Measurements from ENCODE around the gene UBE2G2.

Gene UBE2G2

DNA sequence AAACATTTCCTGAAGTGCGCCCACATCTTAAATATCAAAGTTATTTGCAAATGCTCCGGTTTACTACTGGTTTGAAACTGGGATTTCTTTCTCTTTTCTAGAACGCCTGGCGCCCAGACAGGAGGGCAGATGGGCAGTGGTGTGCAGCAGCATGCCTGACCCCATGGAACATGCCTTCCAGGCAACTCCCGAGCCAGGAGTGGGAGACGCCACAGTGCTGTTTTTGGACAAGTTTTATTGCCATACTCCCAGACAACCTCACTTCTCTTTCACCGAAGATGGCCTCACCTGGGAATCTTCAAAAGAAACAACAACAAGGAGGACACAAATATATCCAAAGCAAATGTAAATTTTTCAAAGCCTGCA is 21.5 kb downstream of the UBE2G2 start:
- H4K20me1 ChIP-seq (ENCODE audit: insufficient read depth, low read length) = peaks cover 47% of the 10 kb centered on the region
- no peak overlapping the region for H3K4me3 ChIP-seq (ENCODE audit: low read depth in 1 of 2, low read length in 2 of 2)
- H3K9ac ChIP-seq (ENCODE audit: low read depth, low read length) = no peak overlapping the region
- H3K36me3 ChIP-seq (ENCODE audit: insufficient read depth, low read length) = peaks cover 71% of the 10 kb centered on the region
- H3K27me3 ChIP-seq (ENCODE audit: insufficient read depth, low read length, poor library complexity) = no peaks in the 10 kb centered on the region
- peaks cover 71% of the 10 kb centered on the region for H3K79me2 ChIP-seq (ENCODE audit: insufficient read depth, low read length)
- DNase-seq (no peak), ATAC-seq (ENCODE audit: insufficient read depth, low read depth) (no peak)
- H3K9me3 ChIP-seq (ENCODE audit: insufficient read depth, low read length, severe bottlenecking) = no peaks in the 10 kb centered on the region
- no peak for TF ChIP-seq EZH2 (IDR thresholded peaks at IDR 0.05; ENCODE audit: borderline replicate concordance, low read depth, low read length, severe bottlenecking)
- TF ChIP-seq, protein P1, sequence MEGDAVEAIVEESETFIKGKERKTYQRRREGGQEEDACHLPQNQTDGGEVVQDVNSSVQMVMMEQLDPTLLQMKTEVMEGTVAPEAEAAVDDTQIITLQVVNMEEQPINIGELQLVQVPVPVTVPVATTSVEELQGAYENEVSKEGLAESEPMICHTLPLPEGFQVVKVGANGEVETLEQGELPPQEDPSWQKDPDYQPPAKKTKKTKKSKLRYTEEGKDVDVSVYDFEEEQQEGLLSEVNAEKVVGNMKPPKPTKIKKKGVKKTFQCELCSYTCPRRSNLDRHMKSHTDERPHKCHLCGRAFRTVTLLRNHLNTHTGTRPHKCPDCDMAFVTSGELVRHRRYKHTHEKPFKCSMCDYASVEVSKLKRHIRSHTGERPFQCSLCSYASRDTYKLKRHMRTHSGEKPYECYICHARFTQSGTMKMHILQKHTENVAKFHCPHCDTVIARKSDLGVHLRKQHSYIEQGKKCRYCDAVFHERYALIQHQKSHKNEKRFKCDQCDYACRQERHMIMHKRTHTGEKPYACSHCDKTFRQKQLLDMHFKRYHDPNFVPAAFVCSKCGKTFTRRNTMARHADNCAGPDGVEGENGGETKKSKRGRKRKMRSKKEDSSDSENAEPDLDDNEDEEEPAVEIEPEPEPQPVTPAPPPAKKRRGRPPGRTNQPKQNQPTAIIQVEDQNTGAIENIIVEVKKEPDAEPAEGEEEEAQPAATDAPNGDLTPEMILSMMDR (IDR thresholded peaks at IDR 0.05; ENCODE audit: borderline replicate concordance, extremely low read depth, low read length, poor library complexity, severe bottlenecking) = no peak
- no peak overlapping the region for H2AFZ ChIP-seq (ENCODE audit: low read depth, low read length)
- H3K4me2 ChIP-seq (ENCODE audit: insufficient read depth, low read length) = no peak overlapping the region
- H3K4me1 ChIP-seq (ENCODE audit: insufficient read depth, low read length) = no peaks in the 10 kb centered on the region
- H3K27ac ChIP-seq (ENCODE audit: low read length) = no peak overlapping the region

DNA sequence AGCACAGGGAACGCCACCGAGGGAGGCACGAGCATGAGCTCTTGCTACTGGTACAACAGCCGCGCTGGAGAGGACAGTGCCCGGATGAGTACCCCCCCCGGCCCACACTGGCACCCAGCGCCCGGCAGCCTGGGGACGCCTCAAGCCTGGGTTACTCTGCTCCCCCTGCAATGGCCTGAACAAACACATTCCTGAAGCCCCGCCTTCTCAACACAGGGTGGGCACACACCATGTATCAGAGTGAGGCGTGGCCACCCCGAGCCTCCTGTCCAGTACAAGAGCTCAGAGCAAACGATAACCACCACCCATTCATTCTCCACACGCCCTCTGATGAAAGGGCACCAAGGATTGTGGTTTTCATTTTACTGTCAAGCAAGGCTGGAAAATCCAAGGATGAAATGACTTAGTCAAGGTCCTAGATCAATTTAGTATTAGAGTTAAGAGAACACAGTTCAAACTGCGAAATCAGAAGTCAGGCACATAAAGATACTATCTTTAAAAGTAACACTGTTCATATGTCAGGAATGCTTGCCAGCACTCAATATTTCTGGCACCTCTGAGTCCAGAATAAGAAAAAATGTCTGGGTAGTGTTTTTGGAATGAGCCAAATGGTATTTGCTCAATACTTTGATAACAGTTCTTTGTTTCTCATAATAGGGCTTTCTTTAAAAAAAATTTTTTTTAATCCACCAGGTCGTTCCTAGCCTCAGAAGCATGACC is 22.0 kb downstream of the UBE2G2 start:
- peaks cover 71% of the 10 kb centered on the region for H3K36me3 ChIP-seq (ENCODE audit: insufficient read depth, low read length)
- H3K79me2 ChIP-seq (ENCODE audit: insufficient read depth, low read length) = peaks cover 65% of the 10 kb centered on the region

DNA sequence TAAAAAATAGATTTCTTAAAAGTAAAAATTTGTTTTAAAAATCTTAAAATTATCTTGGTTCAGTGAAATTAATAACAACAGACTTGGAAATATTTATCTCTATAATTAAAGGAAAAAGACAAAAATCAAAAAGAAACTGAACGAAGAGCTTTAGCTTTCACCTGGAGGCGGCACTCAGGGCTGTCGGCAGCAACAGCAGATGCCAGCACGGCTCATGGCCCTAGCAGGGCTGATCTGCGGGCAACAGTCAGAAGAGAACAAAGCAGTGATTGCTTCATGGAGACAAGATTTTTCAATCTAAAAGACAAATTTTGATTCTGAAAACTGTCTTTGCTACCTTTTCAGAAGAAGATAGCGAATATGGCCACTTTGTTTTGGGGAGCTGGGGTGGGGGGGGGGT is 22.6 kb downstream of the UBE2G2 start:
- no peak overlapping the region for H3K9ac ChIP-seq (ENCODE audit: low read depth, low read length)
- no peak overlapping the region for H2AFZ ChIP-seq (ENCODE audit: low read depth, low read length)
- H3K4me2 ChIP-seq (ENCODE audit: insufficient read depth, low read length) = no peak overlapping the region
- H3K4me3 ChIP-seq (ENCODE audit: low read depth in 1 of 2, low read length in 2 of 2) = no peak overlapping the region
- H3K4me1 ChIP-seq (ENCODE audit: insufficient read depth, low read length) = no peaks in the 10 kb centered on the region
- H4K20me1 ChIP-seq (ENCODE audit: insufficient read depth, low read length) = peaks cover 36% of the 10 kb centered on the region
- no peaks in the 10 kb centered on the region for H3K27me3 ChIP-seq (ENCODE audit: insufficient read depth, low read length, poor library complexity)
- no peak for TF ChIP-seq EZH2 (IDR thresholded peaks at IDR 0.05; ENCODE audit: borderline replicate concordance, low read depth, low read length, severe bottlenecking)
- TF ChIP-seq, protein P1 (IDR thresholded peaks at IDR 0.05; ENCODE audit: borderline replicate concordance, extremely low read depth, low read length, poor library complexity, severe bottlenecking) = no peak
- H3K79me2 ChIP-seq (ENCODE audit: insufficient read depth, low read length) = peaks cover 59% of the 10 kb centered on the region
- DNase-seq = no peak
- no peak overlapping the region for H3K27ac ChIP-seq (ENCODE audit: low read length)
- peaks cover 72% of the 10 kb centered on the region for H3K36me3 ChIP-seq (ENCODE audit: insufficient read depth, low read length)
- no peak for ATAC-seq (ENCODE audit: insufficient read depth, low read depth)
- no peaks in the 10 kb centered on the region for H3K9me3 ChIP-seq (ENCODE audit: insufficient read depth, low read length, severe bottlenecking)

More for the DNA sequence above, 22.0 kb downstream of the UBE2G2 start:
- Histone ChIP-seq H3K4me3 (ENCODE audit: low read depth in 1 of 2, low read length in 2 of 2) (no peak overlapping the region), H3K9me3 (ENCODE audit: insufficient read depth, low read length, severe bottlenecking) (no peaks in the 10 kb centered on the region), H3K27me3 (ENCODE audit: insufficient read depth, low read length, poor library complexity) (no peaks in the 10 kb centered on the region), H3K4me1 (ENCODE audit: insufficient read depth, low read length) (no peaks in the 10 kb centered on the region), H2AFZ (ENCODE audit: low read depth, low read length) (no peak overlapping the region), H3K4me2 (ENCODE audit: insufficient read depth, low read length) (no peak overlapping the region), H4K20me1 (ENCODE audit: insufficient read depth, low read length) (peaks cover 41% of the 10 kb centered on the region), H3K27ac (ENCODE audit: low read length) (no peak overlapping the region), H3K9ac (ENCODE audit: low read depth, low read length) (no peak overlapping the region)
- ATAC-seq (ENCODE audit: insufficient read depth, low read depth) (no peak), DNase-seq (no peak)
- no peak for TF ChIP-seq EZH2 (IDR thresholded peaks at IDR 0.05; ENCODE audit: borderline replicate concordance, low read depth, low read length, severe bottlenecking)
- TF ChIP-seq, protein P1 (IDR thresholded peaks at IDR 0.05; ENCODE audit: borderline replicate concordance, extremely low read depth, low read length, poor library complexity, severe bottlenecking) = no peak
